Measurements from ENCODE around the gene CST8.

CST8 gene

GRCh38 chr20:23476015-23476754 is 14.7 kb upstream of the CST8 start:
- DNase-seq, result no peak

DNA sequence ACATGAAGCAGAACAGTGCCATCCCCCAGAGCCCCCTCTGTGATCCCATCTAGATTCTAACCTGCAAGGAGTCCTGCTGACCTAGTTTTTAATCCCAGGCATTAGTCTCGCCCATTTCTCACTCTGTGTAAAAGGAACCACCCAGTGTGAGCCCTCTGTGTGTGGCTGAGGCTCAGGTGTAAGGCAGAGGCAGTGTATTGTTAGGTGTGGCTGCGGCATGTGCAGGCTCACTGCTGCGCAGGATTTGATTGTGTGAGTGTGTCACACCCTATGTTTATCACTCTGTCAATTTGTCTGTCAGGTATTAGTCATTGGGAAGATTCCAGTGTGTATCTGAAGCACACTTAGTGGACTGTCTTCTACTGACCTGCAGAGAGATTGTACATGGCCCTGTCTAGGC is 13.7 kb upstream of the CST8 start:
- no peak for DNase-seq

DNA sequence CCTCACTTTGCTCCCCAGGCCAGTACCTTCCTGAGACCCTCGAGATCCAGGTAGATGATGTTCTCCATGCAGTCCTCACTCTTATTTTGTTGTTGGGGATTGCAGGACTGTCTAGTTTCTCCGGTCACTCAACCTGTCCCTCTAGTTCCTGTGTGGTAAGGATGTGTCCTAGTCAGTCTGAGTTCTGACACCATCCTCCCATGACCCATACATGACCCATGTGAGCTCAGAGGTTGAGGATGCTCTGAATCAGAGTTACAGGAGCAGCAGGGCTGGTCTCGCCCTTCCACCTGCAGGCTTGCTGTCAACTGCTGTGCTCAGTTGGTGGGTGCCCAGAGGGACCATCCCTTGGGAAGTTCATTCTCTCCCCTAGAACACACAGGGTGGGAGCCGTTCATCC is 11.9 kb upstream of the CST8 start:
- no peak for DNase-seq

GRCh38 chr20:23482138-23482537 is 8.8 kb upstream of the CST8 start:
- no peak for DNase-seq

DNA sequence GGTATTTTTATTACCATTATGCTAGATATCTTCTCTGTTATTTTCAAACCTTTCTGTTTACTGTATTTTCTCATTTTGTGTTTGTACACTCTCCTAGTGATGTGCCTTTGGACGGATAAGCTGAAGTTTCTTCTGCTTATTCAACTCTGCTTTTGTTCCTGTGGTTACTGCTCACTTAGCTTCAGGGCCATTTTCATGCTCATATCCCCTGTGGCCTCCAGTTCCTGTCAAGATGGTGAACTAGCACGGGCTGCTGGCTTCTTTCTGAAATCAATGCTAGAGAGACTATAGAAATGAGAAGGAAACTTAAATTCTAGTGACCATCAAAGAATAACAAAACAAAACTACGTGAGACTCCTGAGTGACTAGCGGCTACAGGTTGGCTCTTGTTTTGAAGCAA is 6.8 kb upstream of the CST8 start:
- DNase-seq, result no peak

DNA sequence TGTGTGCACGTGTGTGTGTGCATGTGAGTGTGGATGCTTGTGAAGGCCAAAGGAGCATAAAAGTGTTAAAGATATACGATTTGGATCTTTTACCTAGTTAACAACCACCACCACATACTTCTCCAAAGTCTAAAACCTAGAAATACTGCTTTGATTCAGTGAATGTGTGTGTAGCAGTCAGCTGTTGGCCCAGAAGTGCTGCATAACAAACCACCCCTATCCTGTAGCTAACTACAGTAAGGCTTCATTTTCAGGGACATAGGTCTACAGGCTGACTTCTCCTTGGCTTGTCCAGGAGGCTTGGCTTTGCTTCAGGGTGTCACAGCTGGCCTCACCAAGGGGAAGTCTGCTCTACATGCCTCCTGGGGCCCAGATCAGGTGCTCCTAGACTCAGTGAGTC is 2.4 kb upstream of the CST8 start:
- DNase-seq, result no peak

DNA sequence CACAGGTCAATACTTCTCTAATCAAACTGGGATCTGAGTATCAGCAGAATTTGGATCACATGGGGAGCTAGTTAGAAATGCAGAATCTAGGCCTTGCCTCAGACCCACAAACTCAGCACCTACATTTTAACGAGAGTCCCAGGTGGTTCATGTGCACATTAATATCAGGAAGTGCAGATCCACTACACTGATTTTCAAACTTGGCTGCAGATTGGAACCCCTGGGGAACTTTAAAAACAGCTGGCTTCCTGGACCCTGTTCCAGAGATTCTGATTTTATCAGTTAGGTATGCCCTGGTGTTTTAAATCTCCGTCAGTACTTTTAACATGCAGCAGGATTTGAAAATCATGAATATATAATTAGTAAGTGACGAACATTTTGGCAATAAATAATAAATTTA is 1.9 kb upstream of the CST8 start:
- no peak for DNase-seq

GRCh38 chr20:23492292-23492691 is 1.4 kb downstream of the CST8 start:
- DNase-seq, result no peak

- no peak for DNase-seq
Measured at GRCh38 chr20:23493172-23493772, 2.4 kb downstream of the CST8 start.

DNA sequence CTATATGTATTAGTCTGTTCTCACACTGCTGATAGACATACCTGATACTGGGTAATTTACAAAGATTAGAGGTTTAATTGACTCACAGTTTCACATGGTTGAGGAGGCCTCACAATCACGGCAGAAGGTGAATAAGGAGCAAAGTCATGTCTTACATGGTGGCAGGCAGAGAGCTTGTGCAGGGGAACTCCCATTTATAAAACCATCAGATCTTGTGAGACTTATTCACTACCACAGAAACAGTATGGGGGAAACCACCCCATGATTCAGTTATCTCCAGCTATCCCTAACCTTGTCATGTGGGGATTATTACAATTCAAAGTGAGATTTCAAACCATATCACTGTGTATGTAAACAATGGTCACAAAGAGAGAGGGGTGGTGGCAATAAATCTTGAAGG is 6.6 kb downstream of the CST8 start:
- DNase-seq, result no peak

- no peak for DNase-seq
Measured at GRCh38 chr20:23501926-23502325, 11.0 kb downstream of the CST8 start.

DNA sequence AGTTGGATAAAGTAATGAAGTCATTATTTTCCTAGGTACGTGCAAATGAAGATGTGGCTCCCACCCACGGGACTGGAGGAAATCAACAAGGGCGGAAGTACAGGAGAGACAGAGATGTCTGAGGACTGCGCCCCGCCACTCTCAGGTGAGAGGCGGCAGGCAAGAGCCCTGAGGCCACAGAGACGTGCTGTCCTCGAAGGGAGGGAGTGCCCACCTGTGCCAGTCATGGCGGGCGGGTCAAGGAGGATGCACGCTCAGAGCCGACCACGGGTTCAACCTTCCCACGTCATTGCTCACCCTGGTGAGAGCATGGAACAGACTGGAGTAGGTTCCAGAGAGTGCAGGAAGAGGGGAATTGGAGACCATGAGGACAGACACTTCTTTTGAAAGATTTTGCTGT is 12.7 kb downstream of the CST8 start:
- DNase-seq, result no peak

DNA sequence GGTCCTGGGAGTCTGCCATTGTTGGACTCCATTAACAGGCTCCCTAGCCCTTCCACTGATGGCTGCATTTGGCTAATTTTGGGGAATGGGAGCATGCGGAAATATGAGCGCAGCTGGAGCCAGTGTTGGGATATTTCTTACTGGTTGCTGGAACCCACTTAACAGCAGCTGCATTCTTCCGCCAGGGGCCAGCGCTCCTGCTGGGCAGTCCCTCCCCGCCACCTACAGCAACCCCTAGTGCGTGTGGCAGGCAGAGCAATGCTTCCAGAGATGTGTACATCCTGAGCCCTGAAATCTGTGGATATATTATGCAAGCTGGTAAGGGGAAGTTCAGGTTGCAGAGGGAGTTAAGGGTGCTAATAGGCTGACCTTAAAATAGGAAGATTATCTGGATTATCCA is 16.4 kb downstream of the CST8 start:
- no peak for DNase-seq

DNA sequence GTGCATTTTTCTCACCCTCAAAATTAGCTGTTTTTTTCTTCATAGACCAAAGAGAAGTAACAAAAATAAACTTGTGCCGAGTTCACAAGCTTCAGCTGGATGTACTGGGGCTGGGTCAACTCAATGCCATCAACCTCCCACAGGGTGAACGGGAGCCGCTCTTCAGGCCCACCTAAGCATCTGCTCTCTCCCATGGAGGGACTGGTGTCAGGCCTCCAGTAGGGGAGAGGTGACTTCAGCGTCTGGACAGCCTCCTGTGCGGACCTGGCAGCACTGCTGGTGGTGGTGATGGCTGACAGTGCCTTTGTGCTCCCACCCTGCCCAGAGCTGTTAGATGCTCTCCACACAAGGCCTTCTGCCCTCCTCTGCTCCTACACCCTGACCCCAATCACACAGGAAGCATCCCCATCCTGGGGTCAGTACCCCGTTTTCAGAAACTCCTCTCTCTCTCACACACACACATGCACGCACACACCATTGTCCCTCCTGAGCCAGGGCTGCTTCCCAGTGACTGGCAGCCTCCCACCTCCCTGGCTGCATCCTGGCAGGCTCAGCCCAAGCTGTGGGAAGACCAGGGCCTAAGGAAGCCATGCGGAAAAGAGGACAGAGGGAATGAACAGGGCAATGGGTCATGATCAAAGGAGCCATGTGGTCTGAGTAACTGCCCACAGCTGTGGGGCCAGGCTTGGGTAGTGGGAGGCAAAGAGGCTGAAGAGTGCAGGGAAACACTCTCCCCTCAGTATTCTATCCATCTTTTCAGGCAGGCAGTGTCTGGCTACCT is 17.7 kb downstream of the CST8 start:
- no peak for DNase-seq

DNA sequence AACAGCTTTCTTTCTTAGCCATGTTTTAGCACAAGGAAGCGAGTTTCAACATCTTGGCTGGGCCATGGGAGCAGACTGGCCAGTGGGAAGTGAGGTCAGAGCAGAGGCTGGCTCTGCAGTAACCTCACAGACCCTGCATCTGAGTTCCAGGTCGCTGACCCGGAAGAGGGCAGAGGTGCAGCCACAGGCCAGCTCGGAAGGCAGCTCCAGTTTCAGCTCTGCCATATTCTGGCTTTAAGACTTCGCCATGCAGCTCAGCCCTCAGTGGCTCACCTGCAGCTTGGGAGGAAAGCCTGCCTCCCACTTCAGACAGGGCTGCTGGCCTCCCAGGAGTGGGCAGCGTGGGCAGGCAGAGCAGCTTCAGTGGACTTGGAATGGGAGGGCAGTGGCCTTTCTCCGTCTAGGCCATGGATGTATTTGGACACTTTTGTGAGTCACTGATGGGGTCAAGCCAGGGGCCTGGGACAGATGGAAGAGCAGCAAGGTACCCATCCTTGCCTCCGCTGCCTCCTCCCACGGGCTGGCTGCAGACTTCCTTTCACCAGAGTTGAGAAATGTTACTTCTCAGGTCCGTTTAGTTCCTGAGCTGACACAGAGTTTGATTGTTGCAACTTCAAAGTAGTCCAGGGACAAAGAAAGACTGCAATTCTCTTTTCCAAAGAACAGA is 18.5 kb downstream of the CST8 start:
- no peak for DNase-seq

DNA sequence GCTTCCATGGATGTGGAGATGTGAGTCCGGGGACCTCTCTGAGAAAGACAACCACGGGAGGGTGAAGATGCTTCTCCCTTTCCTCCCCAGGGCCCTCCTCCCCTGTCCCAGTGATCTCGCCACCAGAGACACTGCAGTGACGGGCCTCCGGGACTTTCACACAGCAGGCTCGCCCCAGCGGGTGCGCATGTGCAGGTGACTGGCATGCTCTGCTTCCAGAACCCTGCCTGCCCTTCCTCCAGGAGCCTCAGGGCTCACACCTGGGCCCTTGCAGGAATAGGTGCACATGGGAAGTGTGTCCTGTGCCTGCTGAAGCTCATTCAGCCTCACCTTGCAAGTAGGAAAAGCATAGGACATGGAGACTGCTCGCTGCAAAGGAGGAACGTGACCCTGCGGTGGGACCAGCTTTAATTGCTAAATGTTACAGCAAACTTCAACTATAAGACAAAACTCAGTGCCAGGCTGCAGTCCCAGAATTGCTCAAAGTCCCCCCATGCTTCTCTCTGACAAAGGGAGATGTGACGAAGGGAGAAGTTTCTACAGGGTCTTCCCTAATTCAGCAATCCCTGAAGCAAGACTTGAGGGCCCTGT is 19.2 kb downstream of the CST8 start:
- no peak for DNase-seq

GRCh38 chr20:23513164-23513563 is 22.2 kb downstream of the CST8 start:
- DNase-seq, result no peak

GRCh38 chr20:23514848-23515247 is 23.9 kb downstream of the CST8 start:
- no peak for DNase-seq

GRCh38 chr20:23515250-23515939 is 24.5 kb downstream of the CST8 start:
- no peak for DNase-seq

DNA sequence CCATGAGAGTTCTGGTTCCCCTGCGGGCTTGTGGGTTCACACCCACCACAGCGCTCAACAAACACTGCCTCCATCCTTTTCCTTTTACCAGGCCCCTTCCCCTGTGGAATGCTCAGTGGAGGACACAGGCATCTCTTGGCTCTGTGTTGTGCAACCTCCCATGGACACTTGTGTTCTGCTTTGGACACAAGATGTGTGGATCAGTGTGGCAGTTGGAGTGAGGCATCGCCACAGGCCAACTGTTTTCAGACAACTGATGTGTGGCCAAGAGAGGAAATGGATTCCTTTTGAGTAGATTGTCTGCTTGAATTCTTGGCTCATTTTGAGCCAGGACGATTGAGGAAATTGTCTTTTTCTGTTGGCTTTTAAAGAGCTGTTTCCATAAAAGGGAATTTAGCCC is 26.8 kb downstream of the CST8 start:
- DNase-seq, result no peak

- no peak for DNase-seq
Measured at GRCh38 chr20:23519556-23519955, 28.6 kb downstream of the CST8 start.

GRCh38 chr20:23520185-23520584 is 29.3 kb downstream of the CST8 start:
- DNase-seq, result no peak

DNA sequence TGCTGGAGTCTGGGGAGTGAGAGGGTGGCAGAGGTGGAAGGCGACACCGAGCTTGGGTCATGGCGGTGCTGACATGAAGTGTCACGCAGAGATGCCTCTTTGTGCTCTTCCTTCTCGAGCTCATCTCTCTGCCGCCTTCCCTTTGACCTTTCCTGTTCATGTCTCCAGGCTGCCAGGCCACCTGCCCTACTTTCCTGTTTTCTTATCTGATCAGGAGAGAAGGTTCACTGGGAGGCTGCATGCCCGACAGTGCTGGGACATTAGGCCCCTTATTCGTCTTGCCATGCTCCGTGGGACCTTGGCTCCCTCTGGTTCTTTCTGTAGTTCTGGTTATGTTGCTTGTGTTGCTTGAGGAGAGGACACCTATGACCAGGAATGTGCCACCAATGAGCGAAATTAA is 33.2 kb downstream of the CST8 start:
- no peak for DNase-seq

All from CD4-positive, alpha-beta T cell treated with Interleukin-4 for 1 hour (primary cell).